Activated CD4-positive, alpha-beta T cell treated with anti-CD3 and anti-CD28 coated beads for 1 hour (primary cell): ENCODE measurements around the gene ZNF853.

Source experiments
- DNase-seq: peaks from one replicate; pipeline ENCODE4 v3.0.0-alpha.2; 2020

Gene ZNF853

DNA sequence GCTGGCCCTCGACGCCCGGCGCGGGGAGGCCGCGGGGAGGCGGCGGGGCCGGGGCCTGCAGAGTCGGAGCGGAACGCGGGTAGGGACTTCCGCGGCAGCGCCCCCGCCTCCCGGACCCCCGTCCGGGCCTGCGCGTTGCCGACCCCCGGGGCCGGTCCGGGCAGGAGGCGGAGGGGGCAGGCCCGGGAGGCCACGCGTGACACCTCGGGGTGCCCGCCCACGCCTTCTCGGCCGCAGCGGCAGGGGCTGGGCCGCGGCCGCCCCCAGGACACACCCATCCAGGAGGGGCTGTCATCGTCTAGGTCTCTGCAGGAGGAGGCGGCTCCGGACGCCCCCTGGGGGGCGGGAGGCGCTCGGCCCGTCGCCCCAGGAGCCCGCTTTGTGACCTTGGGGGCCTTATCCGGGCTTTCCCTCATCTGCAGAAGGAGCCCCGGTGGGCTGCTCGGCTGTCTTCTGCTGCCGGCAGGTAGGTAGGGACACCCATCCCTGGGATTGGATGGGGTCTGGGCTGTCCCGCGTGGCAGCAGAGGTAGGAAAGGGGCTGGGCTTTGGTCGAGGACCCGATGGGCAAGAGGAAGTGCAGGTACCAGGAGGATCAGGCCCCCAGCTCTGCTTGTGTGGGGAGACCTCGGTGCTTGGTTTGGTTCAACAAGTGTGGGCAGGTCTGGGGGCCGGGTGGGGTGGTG is 22.3 kb downstream of the ZNF853 start:
- DNase-seq, result peak; percentile 25

GRCh38 chr7:6639032-6639431 is 23.6 kb downstream of the ZNF853 start:
- DNase-seq, result no peak

- DNase-seq, result no peak
These were observed 24.2 kb downstream of the ZNF853 start for GRCh38 chr7:6639627-6640026.

- no peak for DNase-seq
These were observed 24.9 kb downstream of the ZNF853 start for GRCh38 chr7:6640246-6640721.

- no peak for DNase-seq
These were observed 26.1 kb downstream of the ZNF853 start for GRCh38 chr7:6641305-6642035.

- no peak for DNase-seq
These were observed 26.9 kb downstream of the ZNF853 start for GRCh38 chr7:6642239-6642839.

DNA sequence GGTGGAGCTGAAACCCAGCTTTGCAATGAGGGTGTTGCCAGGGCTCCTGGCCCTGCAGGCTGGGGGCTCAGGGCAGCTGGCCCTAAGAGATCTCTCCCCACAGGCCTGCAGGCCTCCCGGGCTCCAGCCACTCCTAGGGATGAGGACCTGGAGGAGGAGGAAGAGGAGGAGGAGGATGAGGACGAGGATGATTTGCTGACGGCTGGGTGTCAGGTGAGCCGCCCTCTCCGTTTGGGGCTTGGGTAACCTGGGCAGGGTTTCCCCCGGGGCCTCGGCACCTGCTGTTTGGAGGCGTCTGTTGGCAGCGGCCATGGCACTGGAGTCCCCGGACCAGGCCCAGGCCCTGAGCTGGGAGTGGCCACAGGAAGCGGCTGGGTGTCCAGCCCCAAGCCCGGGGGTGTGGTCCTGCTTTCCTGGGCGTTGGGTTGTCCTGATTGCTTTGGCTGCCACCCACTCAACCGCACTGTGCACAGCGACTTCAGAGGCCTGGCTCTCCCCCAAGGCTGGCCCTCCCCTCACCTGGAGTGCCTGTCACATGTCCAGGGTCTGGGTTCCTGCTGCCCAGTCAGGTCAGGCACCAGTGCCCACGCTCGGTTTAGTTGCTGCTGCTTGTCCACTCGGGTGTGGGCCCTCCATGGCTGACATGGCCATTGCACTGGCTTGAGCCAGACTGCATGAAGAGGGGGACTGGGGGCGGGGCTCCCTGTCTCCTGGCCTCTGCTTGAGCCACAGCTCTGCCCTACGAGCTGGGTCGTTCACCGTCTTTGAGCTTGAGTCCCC is 27.6 kb downstream of the ZNF853 start:
- no peak for DNase-seq

GRCh38 chr7:6643915-6644625 is 28.7 kb downstream of the ZNF853 start:
- DNase-seq, result no peak

- DNase-seq, result no peak
These were observed 29.3 kb downstream of the ZNF853 start for GRCh38 chr7:6644728-6645127.

GRCh38 chr7:6646465-6646864 is 31.1 kb downstream of the ZNF853 start:
- no peak for DNase-seq

- no peak for DNase-seq
These were observed 31.7 kb downstream of the ZNF853 start for GRCh38 chr7:6647080-6647479.

- DNase-seq, result no peak
These were observed 32.1 kb downstream of the ZNF853 start for GRCh38 chr7:6647541-6647940.

GRCh38 chr7:6648066-6648814 is 32.8 kb downstream of the ZNF853 start:
- no peak for DNase-seq

DNA sequence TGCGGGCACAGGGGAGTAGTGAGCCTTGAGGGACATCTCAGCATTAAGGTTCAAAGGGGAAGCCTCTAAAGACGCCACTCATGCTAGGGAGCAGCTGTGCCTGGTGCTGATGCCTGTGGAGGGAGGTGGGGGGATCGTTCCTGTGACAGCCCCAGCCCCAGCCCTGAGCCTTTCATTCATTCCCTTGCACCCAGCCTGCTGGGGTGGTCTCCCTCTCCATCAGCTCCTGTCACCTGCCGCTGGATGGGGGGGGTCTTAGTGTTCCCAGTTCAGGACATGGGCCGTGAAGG is 33.4 kb downstream of the ZNF853 start:
- DNase-seq, result no peak

- DNase-seq, result no peak
These were observed 34.0 kb downstream of the ZNF853 start for GRCh38 chr7:6649241-6649961.

- no peak for DNase-seq
These were observed 34.7 kb downstream of the ZNF853 start for GRCh38 chr7:6650086-6650485.

DNA sequence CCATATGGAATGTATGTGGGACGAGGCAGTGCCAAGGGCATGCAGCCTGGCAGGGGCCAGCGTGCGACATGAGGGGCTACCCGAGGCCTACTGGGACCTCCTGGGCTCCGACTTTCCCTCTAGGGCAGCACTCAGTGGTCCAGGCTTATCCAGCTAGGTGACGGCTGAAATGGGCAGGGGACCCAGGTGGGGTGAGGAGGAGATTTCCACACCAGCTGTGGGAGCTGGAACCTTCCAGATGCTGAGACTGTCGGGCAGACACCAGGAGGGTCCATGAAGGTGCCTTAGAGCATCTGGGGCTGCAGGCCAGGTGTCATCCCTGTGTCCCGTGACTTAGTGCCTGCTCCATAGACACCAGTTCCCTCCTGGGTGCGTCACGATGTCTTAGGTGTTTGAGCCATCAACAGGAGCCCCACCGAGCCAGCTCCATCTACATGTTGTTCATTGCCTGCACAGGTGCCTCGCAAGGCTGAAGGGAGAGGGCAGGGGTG is 35.2 kb downstream of the ZNF853 start:
- no peak for DNase-seq

DNA sequence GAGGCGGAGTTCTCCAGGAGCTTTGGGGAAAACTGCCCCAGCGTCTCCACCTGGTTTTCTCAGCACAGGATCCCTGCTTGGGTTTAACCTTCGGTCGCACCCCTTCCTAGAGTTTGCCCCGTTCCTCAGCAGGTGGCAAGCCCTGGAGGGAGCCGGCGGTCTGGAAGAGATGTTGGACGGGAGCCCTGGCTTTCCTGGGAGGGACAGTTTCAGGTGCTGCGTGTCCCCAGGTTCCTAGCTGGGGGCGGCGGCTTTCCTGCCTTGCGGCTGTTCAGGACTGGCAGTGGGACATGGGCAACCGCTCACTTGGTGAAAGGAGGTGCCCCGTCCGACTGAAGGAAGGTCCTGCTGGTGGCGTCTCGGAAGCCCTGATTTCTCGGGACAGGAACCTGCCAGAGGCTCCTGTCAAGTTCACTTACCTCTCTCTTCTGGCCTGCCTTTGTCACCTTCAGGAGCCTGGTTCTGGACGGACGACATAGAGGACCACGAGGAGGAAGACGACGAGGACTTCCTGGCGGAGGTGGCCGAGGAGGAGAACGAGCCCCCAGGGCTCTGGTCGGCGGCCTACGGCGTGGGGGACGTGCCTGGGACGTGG is 36.5 kb downstream of the ZNF853 start:
- DNase-seq, result no peak

- DNase-seq, result no peak
These were observed 37.1 kb downstream of the ZNF853 start for GRCh38 chr7:6652446-6653011.
